ENCODE measurements around the gene ADIG. TPM values are rescaled to one million over a fixed set of nuclear protein-coding genes. Genes with fewer than 3 reads are reported as not detected.

ADIG gene
- total RNA-seq (not detected), polyA plus RNA-seq (not detected)
- long read RNA-seq, donor 1 = 0 reads
- long read RNA-seq, donor 2 = 0 reads

GRCh38 chr20:38581013-38581412, at the start of gene ADIG:
Gene ADIG, plus strand, starts transcription at chr20:38581197. Its CDS starts 54 bp downstream, at chr20:38581251.
- H3K27ac ChIP-seq (ENCODE audit: low read depth in 1 of 2, low read length in 2 of 2) = no peak within 1 kb of the TSS
- H3K27me3 ChIP-seq (ENCODE audit: control insufficient read depth in 1 of 2, insufficient read depth in 2 of 2, low read length in 1 of 2) = no peaks in the 10 kb centered on the region
- WGBS, 2 donors = 21 to 23% methylated on average over 5 of the region's 5 CpGs
- peaks cover 0 to 3% of the 10 kb centered on the region in 2 donors for H3K36me3 ChIP-seq (ENCODE audit: control insufficient read depth in 1 of 2, insufficient read depth in 2 of 2, low read length in 1 of 2)
- ATAC-seq (ENCODE audit: low FRiP score) (peak; percentile 72), DNase-seq (no peak)
- no peaks in the 10 kb centered on the region for H3K9me3 ChIP-seq (ENCODE audit: control insufficient read depth, low read length)
- no peak within 1 kb of the TSS for H3K4me3 ChIP-seq (ENCODE audit: low read length in 2 of 2)
- intact Hi-C loops (cut with DNase I) = no loop called here
- no peaks in the 10 kb centered on the region for H3K4me1 ChIP-seq (ENCODE audit: control insufficient read depth in 1 of 2, insufficient read depth in 2 of 2, low read length in 2 of 2)

- no peak for ATAC-seq (ENCODE audit: low FRiP score)
- Histone ChIP-seq H3K4me3 (ENCODE audit: low read length in 2 of 2) (no peak overlapping the region), H3K4me1 (ENCODE audit: control insufficient read depth in 1 of 2, insufficient read depth in 2 of 2, low read length in 2 of 2) (no peaks in the 10 kb centered on the region), H3K27me3 (ENCODE audit: control insufficient read depth in 1 of 2, insufficient read depth in 2 of 2, low read length in 1 of 2) (no peaks in the 10 kb centered on the region), H3K36me3 (ENCODE audit: control insufficient read depth in 1 of 2, insufficient read depth in 2 of 2, low read length in 1 of 2) (peaks cover 6 to 16% of the 10 kb centered on the region in 2 donors), H3K27ac (ENCODE audit: low read depth in 1 of 2, low read length in 2 of 2) (no peak overlapping the region), H3K9me3 (ENCODE audit: control insufficient read depth, low read length) (no peaks in the 10 kb centered on the region)
- no peak for DNase-seq
- intact Hi-C loops (cut with DNase I) = no loop called here
- 67 to 79% methylated on average over 11 of the region's 11 CpGs for WGBS, 2 donors
Observed at GRCh38 chr20:38534756-38535155, 46.2 kb upstream of the ADIG start.

- peaks cover 8 to 13% of the 10 kb centered on the region in 2 donors for H3K36me3 ChIP-seq (ENCODE audit: control insufficient read depth in 1 of 2, insufficient read depth in 2 of 2, low read length in 1 of 2)
- DNase-seq (no peak), ATAC-seq (ENCODE audit: low FRiP score) (no peak)
- intact Hi-C loops (cut with DNase I) = no loop called here
- no peaks in the 10 kb centered on the region for H3K9me3 ChIP-seq (ENCODE audit: control insufficient read depth, low read length)
- no peak overlapping the region for H3K27ac ChIP-seq (ENCODE audit: low read depth in 1 of 2, low read length in 2 of 2)
- no peaks in the 10 kb centered on the region for H3K27me3 ChIP-seq (ENCODE audit: control insufficient read depth in 1 of 2, insufficient read depth in 2 of 2, low read length in 1 of 2)
- H3K4me3 ChIP-seq (ENCODE audit: low read length in 2 of 2) = no peak overlapping the region
- 89 to 92% methylated on average over 2 of the region's 2 CpGs for WGBS, 2 donors
- no peaks in the 10 kb centered on the region for H3K4me1 ChIP-seq (ENCODE audit: control insufficient read depth in 1 of 2, insufficient read depth in 2 of 2, low read length in 2 of 2)
Observed at GRCh38 chr20:38536310-38536709, 44.7 kb upstream of the ADIG start.

GRCh38 chr20:38537176-38537575, 43.8 kb upstream of the ADIG start:
- ATAC-seq (ENCODE audit: low FRiP score) (no peak), DNase-seq (no peak)
- H3K27me3 ChIP-seq (ENCODE audit: control insufficient read depth in 1 of 2, insufficient read depth in 2 of 2, low read length in 1 of 2) = no peaks in the 10 kb centered on the region
- 96 to 97% methylated on average over 1 of the region's 1 CpG for WGBS, 2 donors
- no peaks in the 10 kb centered on the region for H3K9me3 ChIP-seq (ENCODE audit: control insufficient read depth, low read length)
- H3K36me3 ChIP-seq (ENCODE audit: control insufficient read depth in 1 of 2, insufficient read depth in 2 of 2, low read length in 1 of 2) = peaks cover 12 to 13% of the 10 kb centered on the region in 2 donors
- H3K27ac ChIP-seq (ENCODE audit: low read depth in 1 of 2, low read length in 2 of 2) = no peak overlapping the region
- intact Hi-C loops (cut with DNase I) = no loop called here
- H3K4me1 ChIP-seq (ENCODE audit: control insufficient read depth in 1 of 2, insufficient read depth in 2 of 2, low read length in 2 of 2) = no peaks in the 10 kb centered on the region
- H3K4me3 ChIP-seq (ENCODE audit: low read length in 2 of 2) = no peak overlapping the region

GRCh38 chr20:38538789-38539188, 42.2 kb upstream of the ADIG start:
- WGBS, 2 donors = 96 to 97% methylated on average over 2 of the region's 2 CpGs
- no peak for ATAC-seq (ENCODE audit: low FRiP score)
- H3K9me3 ChIP-seq (ENCODE audit: control insufficient read depth, low read length) = no peaks in the 10 kb centered on the region
- DNase-seq = no peak
- peaks cover 6 to 13% of the 10 kb centered on the region in 2 donors for H3K36me3 ChIP-seq (ENCODE audit: control insufficient read depth in 1 of 2, insufficient read depth in 2 of 2, low read length in 1 of 2)
- no peak overlapping the region for H3K27ac ChIP-seq (ENCODE audit: low read depth in 1 of 2, low read length in 2 of 2)
- H3K4me3 ChIP-seq (ENCODE audit: low read length in 2 of 2) = no peak overlapping the region
- H3K4me1 ChIP-seq (ENCODE audit: control insufficient read depth in 1 of 2, insufficient read depth in 2 of 2, low read length in 2 of 2) = no peaks in the 10 kb centered on the region
- intact Hi-C loops (cut with DNase I) = no loop called here
- no peaks in the 10 kb centered on the region for H3K27me3 ChIP-seq (ENCODE audit: control insufficient read depth in 1 of 2, insufficient read depth in 2 of 2, low read length in 1 of 2)

GRCh38 chr20:38543014-38543906, 37.7 kb upstream of the ADIG start:
- Histone ChIP-seq H3K4me3 (ENCODE audit: low read length in 2 of 2) (no peak overlapping the region), H3K4me1 (ENCODE audit: control insufficient read depth in 1 of 2, insufficient read depth in 2 of 2, low read length in 2 of 2) (no peaks in the 10 kb centered on the region), H3K27me3 (ENCODE audit: control insufficient read depth in 1 of 2, insufficient read depth in 2 of 2, low read length in 1 of 2) (no peaks in the 10 kb centered on the region), H3K9me3 (ENCODE audit: control insufficient read depth, low read length) (no peaks in the 10 kb centered on the region), H3K27ac (ENCODE audit: low read depth in 1 of 2, low read length in 2 of 2) (no peak overlapping the region), H3K36me3 (ENCODE audit: control insufficient read depth in 1 of 2, insufficient read depth in 2 of 2, low read length in 1 of 2) (peaks cover 13 to 20% of the 10 kb centered on the region in 2 donors)
- intact Hi-C loops (cut with DNase I) = no loop called here
- ATAC-seq (ENCODE audit: low FRiP score) (no peak), DNase-seq (no peak)
- WGBS, 2 donors = 76% methylated on average over 7 of the region's 7 CpGs

GRCh38 chr20:38545771-38546170, 35.2 kb upstream of the ADIG start:
- no peaks in the 10 kb centered on the region for H3K4me1 ChIP-seq (ENCODE audit: control insufficient read depth in 1 of 2, insufficient read depth in 2 of 2, low read length in 2 of 2)
- H3K27me3 ChIP-seq (ENCODE audit: control insufficient read depth in 1 of 2, insufficient read depth in 2 of 2, low read length in 1 of 2) = no peaks in the 10 kb centered on the region
- no peak overlapping the region for H3K27ac ChIP-seq (ENCODE audit: low read depth in 1 of 2, low read length in 2 of 2)
- DNase-seq (no peak), ATAC-seq (ENCODE audit: low FRiP score) (no peak)
- H3K36me3 ChIP-seq (ENCODE audit: control insufficient read depth in 1 of 2, insufficient read depth in 2 of 2, low read length in 1 of 2) = peaks cover 17 to 20% of the 10 kb centered on the region in 2 donors
- intact Hi-C loops (cut with DNase I) = no loop called here
- H3K4me3 ChIP-seq (ENCODE audit: low read length in 2 of 2) = no peak overlapping the region
- H3K9me3 ChIP-seq (ENCODE audit: control insufficient read depth, low read length) = no peaks in the 10 kb centered on the region
- WGBS, 2 donors = 95 to 98% methylated on average over 2 of the region's 2 CpGs

GRCh38 chr20:38547288-38548085, 33.5 kb upstream of the ADIG start:
- 91 to 94% methylated on average over 3 of the region's 3 CpGs for WGBS, 2 donors
- intact Hi-C loops (cut with DNase I) = no loop called here
- H3K27ac ChIP-seq (ENCODE audit: low read depth in 1 of 2, low read length in 2 of 2) = no peak overlapping the region
- no peak overlapping the region for H3K4me3 ChIP-seq (ENCODE audit: low read length in 2 of 2)
- H3K27me3 ChIP-seq (ENCODE audit: control insufficient read depth in 1 of 2, insufficient read depth in 2 of 2, low read length in 1 of 2) = no peaks in the 10 kb centered on the region
- DNase-seq (no peak), ATAC-seq (ENCODE audit: low FRiP score) (no peak)
- H3K9me3 ChIP-seq (ENCODE audit: control insufficient read depth, low read length) = no peaks in the 10 kb centered on the region
- no peaks in the 10 kb centered on the region for H3K4me1 ChIP-seq (ENCODE audit: control insufficient read depth in 1 of 2, insufficient read depth in 2 of 2, low read length in 2 of 2)
- peaks cover 13 to 25% of the 10 kb centered on the region in 2 donors for H3K36me3 ChIP-seq (ENCODE audit: control insufficient read depth in 1 of 2, insufficient read depth in 2 of 2, low read length in 1 of 2)

Data from aorta (tissue), 5 donors.